SK-N-SH treated with all-trans-retinoic acid at 6 μM for 48 hours (cell line): ENCODE results near the gene CELF4.

Source experiments
- ATAC-seq: fragments of 200-7000 bp; cut with Tn5 transposase; 3 replicates; pipeline ENCODE4 v1.9.1; 2020; ENCODE audit warnings: mild to moderate bottlenecking, moderate library complexity
- ARNTL ChIP-seq: fragments of 450-650 bp; formaldehyde crosslinking; IDR thresholded peaks from 2 replicates; pipeline ENCODE4 v1.5.0; 2020; ENCODE audit warnings: low read depth, mild to moderate bottlenecking, moderate library complexity, borderline replicate concordance
- BACH2 ChIP-seq: fragments of 250-450 bp; sonication (Bioruptor Pico); IDR thresholded peaks from 2 replicates; pipeline ENCODE4 v1.9.0; 2021; ENCODE audit warnings: mild to moderate bottlenecking, borderline replicate concordance
- ESRRG ChIP-seq: fragments of 250-450 bp; sonication (Bioruptor Pico); IDR thresholded peaks from 2 replicates; pipeline ENCODE4 v1.6.1; 2021; ENCODE audit warnings: mild to moderate bottlenecking
- GLIS3 ChIP-seq: fragments of 250-450 bp; sonication (Bioruptor Pico); IDR thresholded peaks from 2 replicates; pipeline ENCODE4 v1.5.0; 2020; ENCODE audit warnings: mild to moderate bottlenecking, moderate library complexity
- ISL1 ChIP-seq: fragments of 250-450 bp; sonication (Bioruptor Pico); IDR thresholded peaks from 2 replicates; pipeline ENCODE4 v2.1.2; 2022; ENCODE audit warnings: mild to moderate bottlenecking, moderate library complexity
- OSR1 ChIP-seq: fragments of 250-450 bp; sonication (Bioruptor Pico); IDR thresholded peaks from 2 replicates; pipeline ENCODE4 v1.8.0; 2022; ENCODE audit warnings: moderate library complexity, mild to moderate bottlenecking, inconsistent platforms
- PATZ1 ChIP-seq: fragments of 250-450 bp; sonication (Bioruptor Pico); IDR thresholded peaks from 2 replicates; pipeline ENCODE4 v1.8.0; 2020; ENCODE audit warnings: mild to moderate bottlenecking, moderate library complexity, borderline replicate concordance
- RARB ChIP-seq: fragments of 250-450 bp; sonication (Bioruptor Pico); IDR thresholded peaks from 2 replicates; pipeline ENCODE4 v1.8.0; 2021; ENCODE audit warnings: mild to moderate bottlenecking, moderate library complexity
- TCF4 ChIP-seq: fragments of 250-450 bp; sonication (Bioruptor Pico); IDR thresholded peaks from 2 replicates; pipeline ENCODE4 v1.8.0; 2021; ENCODE audit warnings: mild to moderate bottlenecking, moderate library complexity, borderline replicate concordance
- TOX ChIP-seq: fragments of 250-450 bp; sonication (Bioruptor Pico); IDR thresholded peaks from 2 replicates; pipeline ENCODE4 v1.8.0; 2021; ENCODE audit warnings: mild to moderate bottlenecking, moderate library complexity, borderline replicate concordance
- ZC3H10 ChIP-seq: fragments of 250-450 bp; sonication (Bioruptor Pico); IDR thresholded peaks from 2 replicates; pipeline ENCODE4 v1.5.1; 2021; ENCODE audit warnings: mild to moderate bottlenecking, moderate library complexity
- ZFP3 ChIP-seq: fragments of 250-450 bp; sonication (Bioruptor Pico); IDR thresholded peaks from 2 replicates; pipeline ENCODE4 v1.5.0; 2020; ENCODE audit warnings: mild to moderate bottlenecking, moderate library complexity
- ZFP30 ChIP-seq: fragments of 450-650 bp; formaldehyde crosslinking; IDR thresholded peaks from 2 replicates; pipeline ENCODE4 v1.5.0; 2022; ENCODE audit warnings: mild to moderate bottlenecking, moderate library complexity
- ZNF565 ChIP-seq: fragments of 450-650 bp; formaldehyde crosslinking; conservative IDR thresholded peaks from 2 replicates; pipeline ENCODE4 v1.5.0; 2020; ENCODE audit warnings: low read depth, mild to moderate bottlenecking, moderate library complexity
- ZNF70 ChIP-seq: fragments of 450-650 bp; formaldehyde crosslinking; IDR thresholded peaks from 2 replicates; pipeline ENCODE4 v1.5.0; 2020; ENCODE audit warnings: mild to moderate bottlenecking, moderate library complexity
- ZNF8 ChIP-seq: fragments of 450-650 bp; formaldehyde crosslinking; IDR thresholded peaks from 2 replicates; pipeline ENCODE4 v1.5.0; 2020; ENCODE audit warnings: mild to moderate bottlenecking, moderate library complexity
- TF ChIP-seq, protein P1 (sequence below): fragments of 250-450 bp; sonication (Bioruptor Pico); IDR thresholded peaks from 2 replicates; pipeline ENCODE4 v1.5.1; 2020; ENCODE audit warnings: low read depth, mild to moderate bottlenecking, moderate library complexity
- TF ChIP-seq, protein P2 (sequence below): fragments of 250-450 bp; sonication (Bioruptor Pico); IDR thresholded peaks from 2 replicates; pipeline ENCODE4 v1.5.0; 2020; ENCODE audit warnings: mild to moderate bottlenecking, moderate library complexity

Gene CELF4

GRCh38 chr18:37486848-37487247, 78.8 kb downstream of the CELF4 start:
- ATAC-seq = no peak
- no peak for TF ChIP-seq ZFP30 (CRISPR knock-in tag)
- no peak for TF ChIP-seq ZNF565 (CRISPR knock-in tag)
- no peak for TF ChIP-seq RARB (CRISPR knock-in tag)
- no peak for TF ChIP-seq OSR1 (CRISPR knock-in tag)
- TF ChIP-seq, protein P1, sequence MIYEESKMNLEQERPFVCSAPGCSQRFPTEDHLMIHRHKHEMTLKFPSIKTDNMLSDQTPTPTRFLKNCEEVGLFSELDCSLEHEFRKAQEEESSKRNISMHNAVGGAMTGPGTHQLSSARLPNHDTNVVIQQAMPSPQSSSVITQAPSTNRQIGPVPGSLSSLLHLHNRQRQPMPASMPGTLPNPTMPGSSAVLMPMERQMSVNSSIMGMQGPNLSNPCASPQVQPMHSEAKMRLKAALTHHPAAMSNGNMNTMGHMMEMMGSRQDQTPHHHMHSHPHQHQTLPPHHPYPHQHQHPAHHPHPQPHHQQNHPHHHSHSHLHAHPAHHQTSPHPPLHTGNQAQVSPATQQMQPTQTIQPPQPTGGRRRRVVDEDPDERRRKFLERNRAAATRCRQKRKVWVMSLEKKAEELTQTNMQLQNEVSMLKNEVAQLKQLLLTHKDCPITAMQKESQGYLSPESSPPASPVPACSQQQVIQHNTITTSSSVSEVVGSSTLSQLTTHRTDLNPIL (CRISPR knock-in tag) = no peak
- no peak for TF ChIP-seq ZNF70
- no peak for TF ChIP-seq BACH2 (CRISPR knock-in tag)
- TF ChIP-seq ARNTL = no peak
- TF ChIP-seq ESRRG (CRISPR knock-in tag) = no peak
- no peak for TF ChIP-seq ZNF8 (CRISPR knock-in tag)
- no peak for TF ChIP-seq ZFP3 (CRISPR knock-in tag)
- TF ChIP-seq, protein P2, sequence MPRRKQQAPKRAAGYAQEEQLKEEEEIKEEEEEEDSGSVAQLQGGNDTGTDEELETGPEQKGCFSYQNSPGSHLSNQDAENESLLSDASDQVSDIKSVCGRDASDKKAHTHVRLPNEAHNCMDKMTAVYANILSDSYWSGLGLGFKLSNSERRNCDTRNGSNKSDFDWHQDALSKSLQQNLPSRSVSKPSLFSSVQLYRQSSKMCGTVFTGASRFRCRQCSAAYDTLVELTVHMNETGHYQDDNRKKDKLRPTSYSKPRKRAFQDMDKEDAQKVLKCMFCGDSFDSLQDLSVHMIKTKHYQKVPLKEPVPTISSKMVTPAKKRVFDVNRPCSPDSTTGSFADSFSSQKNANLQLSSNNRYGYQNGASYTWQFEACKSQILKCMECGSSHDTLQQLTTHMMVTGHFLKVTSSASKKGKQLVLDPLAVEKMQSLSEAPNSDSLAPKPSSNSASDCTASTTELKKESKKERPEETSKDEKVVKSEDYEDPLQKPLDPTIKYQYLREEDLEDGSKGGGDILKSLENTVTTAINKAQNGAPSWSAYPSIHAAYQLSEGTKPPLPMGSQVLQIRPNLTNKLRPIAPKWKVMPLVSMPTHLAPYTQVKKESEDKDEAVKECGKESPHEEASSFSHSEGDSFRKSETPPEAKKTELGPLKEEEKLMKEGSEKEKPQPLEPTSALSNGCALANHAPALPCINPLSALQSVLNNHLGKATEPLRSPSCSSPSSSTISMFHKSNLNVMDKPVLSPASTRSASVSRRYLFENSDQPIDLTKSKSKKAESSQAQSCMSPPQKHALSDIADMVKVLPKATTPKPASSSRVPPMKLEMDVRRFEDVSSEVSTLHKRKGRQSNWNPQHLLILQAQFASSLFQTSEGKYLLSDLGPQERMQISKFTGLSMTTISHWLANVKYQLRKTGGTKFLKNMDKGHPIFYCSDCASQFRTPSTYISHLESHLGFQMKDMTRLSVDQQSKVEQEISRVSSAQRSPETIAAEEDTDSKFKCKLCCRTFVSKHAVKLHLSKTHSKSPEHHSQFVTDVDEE (CRISPR knock-in tag) = no peak
- TF ChIP-seq, all 23 proteins: peak for 0

- TF ChIP-seq GLIS3 (CRISPR knock-in tag) (no peak), ESRRG (CRISPR knock-in tag) (no peak), OSR1 (CRISPR knock-in tag) (no peak), ISL1 (CRISPR knock-in tag) (no peak), PATZ1 (CRISPR knock-in tag) (no peak), ZFP30 (CRISPR knock-in tag) (no peak), ZNF565 (CRISPR knock-in tag) (no peak), ZNF8 (CRISPR knock-in tag) (no peak), TCF4 (CRISPR knock-in tag) (no peak), TOX (no peak), ARNTL (no peak)
- no peak for ATAC-seq
These were observed 80.4 kb downstream of the CELF4 start for GRCh38 chr18:37484983-37485834.

DNA sequence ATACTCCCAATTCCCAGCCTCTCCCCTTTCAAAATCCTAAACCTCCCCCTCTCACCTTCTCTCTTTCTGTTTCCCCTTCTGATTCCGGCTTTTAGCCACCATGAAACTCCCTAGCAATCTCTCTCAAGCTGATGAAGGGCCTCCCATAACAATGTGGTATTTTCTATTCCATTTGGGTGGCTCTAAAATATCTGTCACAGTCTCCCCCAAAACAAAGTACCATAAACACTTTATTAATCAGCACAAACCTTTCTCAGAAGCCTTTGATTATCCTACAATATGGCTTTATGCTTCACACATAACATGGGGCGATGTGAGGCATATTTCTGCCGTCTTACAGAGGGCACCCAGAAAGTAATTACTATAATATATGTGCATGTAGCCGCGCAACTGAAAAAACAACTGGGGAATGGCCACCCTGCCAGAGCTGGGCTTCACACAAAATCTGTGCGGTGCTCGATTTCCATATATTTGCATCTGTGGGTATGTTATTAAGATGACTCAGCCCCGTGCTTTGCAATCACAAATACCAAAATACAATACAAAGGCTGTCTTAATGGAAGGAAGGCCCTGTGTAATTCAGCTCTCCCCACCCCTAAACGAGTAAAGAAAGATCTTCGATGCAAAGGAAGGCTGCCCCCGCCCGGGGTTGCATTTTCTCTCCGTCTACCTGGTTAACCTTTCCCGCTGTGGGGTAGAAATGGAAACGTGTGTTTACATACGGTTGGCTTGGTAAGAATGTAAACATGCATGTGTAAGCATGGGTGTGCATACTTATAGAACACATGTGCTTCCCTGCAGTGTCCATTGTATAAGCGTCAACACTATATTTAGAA, 81.4 kb downstream of the CELF4 start:
- TF ChIP-seq ISL1 (CRISPR knock-in tag) (no peak), ZC3H10 (no peak)
- TF ChIP-seq, protein P2 (CRISPR knock-in tag) = no peak
- TF ChIP-seq, all 23 proteins: peak for 0
- ATAC-seq = no peak
